Stimulated activated CD4-positive, alpha-beta T cell treated with anti-CD3 and anti-CD28 coated beads, Interleukin-4, amount 100 ng/mL, for 4 hours (primary cell): ENCODE data around the gene INHBE.

Experiments used
- DNase-seq, 2 experiments: peaks; one replicate each; pipeline ENCODE4 v3.0.0-alpha.2; 2020

The INHBE gene

GRCh38 chr12:57461917-57462250 lies 6.8 kb downstream of the INHBE start:
- DNase-seq: peak in 1 of 2 experiments; percentile 12

GRCh38 chr12:57462251-57462911 lies 7.3 kb downstream of the INHBE start:
- DNase-seq: peak; percentile 82 to 86

- no peak for DNase-seq
Measured at GRCh38 chr12:57462912-57463253, 7.8 kb downstream of the INHBE start.

GRCh38 chr12:57464569-57464968 lies 9.5 kb downstream of the INHBE start:
- no peak for DNase-seq

GRCh38 chr12:57465030-57465746 lies 10.1 kb downstream of the INHBE start:
- DNase-seq: no peak

- DNase-seq: no peak
Measured at GRCh38 chr12:57465747-57466505, 10.8 kb downstream of the INHBE start.

GRCh38 chr12:57467212-57467874 lies 12.2 kb downstream of the INHBE start:
- DNase-seq: no peak

GRCh38 chr12:57467915-57468314 lies 12.8 kb downstream of the INHBE start:
- DNase-seq: no peak

- no peak for DNase-seq
Measured at GRCh38 chr12:57469296-57470164, 14.4 kb downstream of the INHBE start.

GRCh38 chr12:57470286-57470969 lies 15.3 kb downstream of the INHBE start:
- no peak for DNase-seq

- DNase-seq: no peak
Measured at GRCh38 chr12:57470970-57471656, 16.0 kb downstream of the INHBE start.

- no peak for DNase-seq
Measured at GRCh38 chr12:57471661-57472060, 16.6 kb downstream of the INHBE start.

GRCh38 chr12:57472391-57472790 lies 17.3 kb downstream of the INHBE start:
- DNase-seq: no peak

- no peak for DNase-seq
Measured at GRCh38 chr12:57473392-57473791, 18.3 kb downstream of the INHBE start.

- DNase-seq: no peak
Measured at GRCh38 chr12:57473886-57474285, 18.8 kb downstream of the INHBE start.

- no peak for DNase-seq
Measured at GRCh38 chr12:57474430-57474829, 19.3 kb downstream of the INHBE start.

- no peak for DNase-seq
Measured at GRCh38 chr12:57474862-57475261, 19.8 kb downstream of the INHBE start.

GRCh38 chr12:57475271-57476161 lies 20.4 kb downstream of the INHBE start:
- DNase-seq: no peak

- DNase-seq: peak; percentile 68 to 69
Measured at GRCh38 chr12:57476162-57476992, 21.3 kb downstream of the INHBE start.
